CD4-positive, alpha-beta T cell treated with Interleukin-10 for 1 hour (primary cell): ENCODE data around the gene HECTD4.
"Not testable (repeated sequence)": the region's sequence is repeated elsewhere in the genome, so short reads cannot be mapped to it uniquely, and the experiment has no call there.

Source experiments
- DNase-seq: peaks from one replicate; pipeline ENCODE4 v3.0.0-alpha.2; 2020

HECTD4 gene, protein sequence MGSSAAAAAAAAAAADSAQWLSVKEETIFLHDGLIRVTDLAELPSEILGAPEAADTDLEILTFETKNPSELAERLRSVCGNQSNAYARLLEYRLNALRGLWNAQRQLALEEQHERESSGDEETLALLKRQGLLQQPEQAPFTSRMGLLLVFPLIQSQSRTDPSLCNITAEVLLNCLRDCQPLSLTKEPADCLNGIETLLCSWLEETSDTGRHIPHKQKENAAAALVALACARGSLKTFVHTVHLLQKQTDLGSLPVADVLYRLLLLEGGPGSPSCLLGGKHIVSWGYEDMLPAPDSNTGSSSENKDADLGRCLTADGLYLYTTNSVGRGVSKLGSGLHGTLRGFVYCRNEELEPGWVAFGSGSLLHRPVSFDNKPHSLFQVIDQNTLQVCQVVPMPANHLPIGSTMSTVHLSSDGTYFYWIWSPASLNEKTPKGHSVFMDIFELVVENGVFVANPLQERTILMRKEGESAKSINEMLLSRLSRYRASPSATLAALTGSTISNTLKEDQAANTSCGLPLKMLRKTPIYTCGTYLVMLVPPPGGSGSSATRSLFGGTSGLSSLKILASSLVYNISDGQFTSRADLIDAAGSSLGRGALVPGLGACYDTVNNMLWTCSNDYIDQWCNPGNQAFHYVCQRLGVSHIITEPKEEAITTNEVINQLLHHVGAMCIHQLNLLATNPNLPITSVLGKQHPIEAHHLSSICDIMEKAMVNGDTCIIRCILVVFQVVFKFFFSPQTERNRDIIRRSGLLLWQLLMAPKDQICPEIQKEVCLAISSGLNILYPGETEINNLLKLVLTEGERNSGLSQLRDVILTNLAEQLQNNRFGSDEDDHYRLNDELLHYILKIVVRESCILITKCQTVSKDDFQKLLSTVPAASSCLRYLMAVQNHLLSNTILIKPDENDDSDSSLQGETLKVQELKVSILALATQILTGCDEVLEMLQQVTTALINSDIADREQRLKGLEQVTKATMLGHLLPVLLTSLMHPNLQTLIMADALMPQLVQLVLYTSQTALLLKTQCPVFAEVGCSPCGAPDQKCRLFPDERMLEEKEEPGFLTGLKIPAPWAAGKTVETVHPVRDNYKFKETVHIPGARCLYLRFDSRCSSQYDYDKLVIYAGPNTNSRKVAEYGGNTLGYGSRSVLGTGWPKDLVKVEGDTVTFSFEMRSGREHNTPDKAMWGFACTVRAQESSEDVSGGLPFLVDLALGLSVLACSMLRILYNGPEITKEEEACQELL (N-terminal part only)

DNA sequence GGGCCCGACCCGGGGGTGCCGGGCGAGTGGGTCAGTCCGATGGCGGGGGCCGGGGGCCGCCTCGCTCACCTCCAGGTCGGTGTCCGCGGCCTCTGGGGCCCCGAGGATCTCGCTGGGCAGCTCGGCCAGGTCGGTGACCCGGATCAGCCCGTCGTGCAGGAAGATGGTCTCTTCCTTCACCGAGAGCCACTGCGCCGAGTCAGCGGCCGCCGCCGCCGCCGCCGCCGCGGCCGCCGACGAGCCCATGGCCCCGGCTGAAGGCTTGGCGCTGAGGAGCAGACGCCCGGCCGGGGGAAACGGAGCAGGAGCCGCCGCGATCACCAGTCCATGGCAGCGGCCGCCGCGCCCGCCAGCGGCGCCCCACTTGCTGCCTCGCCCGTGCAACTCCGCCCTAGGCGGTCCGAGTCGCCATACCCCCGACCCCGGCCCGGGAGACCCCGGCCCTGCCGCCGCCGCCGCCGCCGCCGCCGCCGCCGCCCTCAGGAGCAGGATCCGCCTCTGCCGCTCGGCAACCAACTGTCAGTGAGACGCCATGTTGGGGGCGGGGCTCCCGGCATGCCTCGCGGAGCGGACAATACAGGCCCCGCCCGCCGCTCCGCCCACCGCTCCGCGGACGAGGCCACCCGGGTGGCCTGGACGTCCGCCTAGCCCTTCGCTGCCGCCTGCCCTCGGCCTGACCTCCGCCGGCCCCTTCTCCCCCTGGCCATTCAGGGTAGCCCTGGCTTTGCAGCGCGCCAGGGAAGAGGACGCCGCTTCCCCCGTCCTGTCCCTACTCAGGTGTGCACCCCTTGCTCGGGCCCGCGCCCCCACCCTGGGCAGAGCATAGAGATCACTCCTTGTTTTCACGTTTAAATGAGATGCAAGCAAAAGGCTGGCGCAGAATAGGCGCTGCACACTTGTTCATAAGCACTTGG is at the start of gene HECTD4:
Gene HECTD4, minus strand, starts transcription at position 549 of the 914 bp plus-strand sequence. Its CDS starts 303 bp downstream, at position 246.
- peak; percentile 91 for DNase-seq

DNA sequence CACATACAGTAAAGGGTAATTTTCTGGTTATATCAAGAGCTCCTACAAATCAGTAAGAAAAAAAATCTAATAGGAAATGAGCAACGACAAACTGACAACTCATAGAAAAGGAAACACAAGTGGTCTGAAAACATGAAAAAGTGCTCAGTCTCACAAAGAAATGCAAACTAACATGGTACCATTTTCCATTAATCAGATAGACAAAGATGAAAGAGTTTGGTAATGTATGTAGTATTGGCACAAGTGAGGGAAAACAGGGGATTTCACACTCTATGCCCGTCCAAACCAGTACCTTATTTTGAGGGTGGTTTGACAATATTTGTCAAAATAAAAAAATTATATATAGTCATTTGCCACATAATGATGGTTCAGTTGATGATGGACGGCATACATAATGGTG is 49.7 kb upstream of the HECTD4 start:
- no peak for DNase-seq

DNA sequence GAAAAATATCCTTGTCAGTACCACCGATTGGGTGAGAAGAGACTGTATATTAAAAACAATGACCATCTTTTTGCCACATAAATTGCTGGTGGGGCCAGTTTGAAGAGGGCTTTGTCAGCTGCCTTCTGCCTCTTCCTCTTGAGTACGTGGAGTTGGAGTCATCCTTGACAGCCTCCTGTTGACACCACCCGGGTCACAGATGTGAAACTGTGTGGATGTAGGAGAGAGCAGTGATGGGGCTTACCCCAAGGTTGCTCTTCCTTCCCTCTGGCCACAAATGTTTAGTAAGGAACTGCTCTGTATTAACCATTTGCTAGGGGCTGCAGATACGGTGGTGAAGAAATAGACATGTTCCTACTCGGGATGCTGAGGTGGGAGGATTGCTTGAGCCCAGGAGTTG is 48.7 kb upstream of the HECTD4 start:
- no peak for DNase-seq

DNA sequence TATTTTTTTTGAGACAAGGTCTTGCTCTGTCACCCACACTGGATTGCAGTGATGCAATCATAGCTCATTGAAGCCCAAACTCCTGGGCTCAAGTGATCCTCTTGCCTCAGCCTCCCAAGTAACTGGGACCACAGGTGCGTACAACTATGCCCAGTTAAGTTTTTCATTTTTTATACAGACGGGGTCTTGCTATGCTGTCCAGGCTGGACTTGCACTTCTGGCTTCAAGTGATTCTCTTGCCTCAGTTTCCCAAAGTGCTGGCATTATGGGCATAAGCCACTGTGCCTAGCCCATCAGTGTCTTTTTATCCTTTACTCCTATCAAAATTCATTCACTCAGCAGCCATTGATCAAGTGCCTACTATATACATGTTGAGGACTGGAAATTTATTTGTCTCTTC is 45.5 kb upstream of the HECTD4 start:
- DNase-seq, result no peak

DNA sequence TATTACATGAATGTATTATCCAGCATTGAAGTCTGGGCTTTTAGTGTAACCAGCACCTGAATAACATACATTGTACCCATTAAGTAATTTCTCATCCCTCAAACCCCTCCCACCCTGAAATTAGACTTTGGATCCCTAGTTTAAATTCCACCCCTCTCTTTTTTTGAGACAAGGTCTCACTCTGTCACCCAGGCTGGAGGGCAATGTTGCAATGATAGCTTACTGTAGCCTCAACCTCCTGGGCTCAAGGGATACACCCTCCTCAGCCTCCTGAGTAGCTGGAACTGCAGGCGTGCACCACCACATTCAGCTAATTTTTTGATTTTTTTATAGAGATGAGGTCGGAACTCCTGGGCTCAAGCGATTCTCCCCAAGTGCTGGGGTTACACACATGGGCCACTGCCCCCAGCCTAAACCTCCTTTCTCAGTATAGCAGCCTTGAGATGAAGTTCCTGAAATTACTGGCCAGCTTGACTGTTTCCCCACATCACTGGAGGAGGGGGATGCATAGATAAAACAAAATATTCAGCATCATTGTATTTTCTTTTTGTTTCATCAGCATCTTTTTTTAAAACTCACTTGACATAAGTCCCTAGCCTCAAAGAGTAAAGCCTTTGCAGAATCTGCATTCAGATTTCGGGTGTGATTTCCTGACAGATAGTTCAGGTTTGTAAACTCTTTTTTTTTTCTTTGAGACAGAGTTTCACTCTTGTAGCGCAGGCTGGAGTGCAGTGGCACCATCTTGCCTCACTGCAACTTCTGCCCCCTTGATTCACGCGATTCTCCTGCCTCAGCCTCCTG is 43.6 kb upstream of the HECTD4 start:
- DNase-seq, result no peak

DNA sequence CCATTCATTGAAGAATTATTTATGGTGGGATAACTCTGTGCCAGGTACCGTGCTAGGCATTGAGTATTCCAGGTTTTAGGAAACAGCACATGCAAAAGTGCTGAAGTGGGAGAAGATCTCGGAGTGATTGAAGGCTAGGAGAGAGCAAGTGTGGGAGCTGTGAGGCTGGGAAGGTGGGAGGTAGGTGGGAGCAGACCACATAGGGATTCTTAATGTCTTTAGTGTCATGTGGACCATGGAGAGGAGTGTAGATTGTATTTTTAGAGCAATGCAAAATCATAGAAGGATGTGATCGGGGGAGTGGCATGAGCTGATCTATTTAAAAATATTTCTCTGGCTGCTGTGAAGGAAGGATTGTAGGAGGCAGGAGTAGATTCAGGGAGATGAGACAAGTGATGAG is 41.9 kb upstream of the HECTD4 start:
- no peak for DNase-seq

DNA sequence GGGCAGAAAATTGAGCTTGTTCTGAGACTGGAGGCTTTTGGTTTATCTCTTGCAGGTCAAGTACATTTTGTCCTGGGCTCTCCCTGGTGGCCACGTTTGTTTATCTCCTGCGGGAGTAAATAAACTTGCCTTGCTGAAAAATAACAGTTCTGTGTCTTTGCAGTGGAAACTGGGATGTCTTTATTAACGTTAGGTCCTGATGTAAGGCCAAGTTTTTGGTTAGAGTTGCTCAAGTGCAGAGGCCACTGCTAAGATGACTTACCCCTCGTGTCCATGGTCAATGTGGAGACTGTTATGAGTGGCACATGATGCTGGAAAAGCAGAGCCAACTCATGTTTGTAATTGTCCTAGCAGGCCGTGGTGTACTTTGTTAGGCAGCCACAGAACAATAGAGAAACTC is 40.3 kb upstream of the HECTD4 start:
- DNase-seq, result no peak

DNA sequence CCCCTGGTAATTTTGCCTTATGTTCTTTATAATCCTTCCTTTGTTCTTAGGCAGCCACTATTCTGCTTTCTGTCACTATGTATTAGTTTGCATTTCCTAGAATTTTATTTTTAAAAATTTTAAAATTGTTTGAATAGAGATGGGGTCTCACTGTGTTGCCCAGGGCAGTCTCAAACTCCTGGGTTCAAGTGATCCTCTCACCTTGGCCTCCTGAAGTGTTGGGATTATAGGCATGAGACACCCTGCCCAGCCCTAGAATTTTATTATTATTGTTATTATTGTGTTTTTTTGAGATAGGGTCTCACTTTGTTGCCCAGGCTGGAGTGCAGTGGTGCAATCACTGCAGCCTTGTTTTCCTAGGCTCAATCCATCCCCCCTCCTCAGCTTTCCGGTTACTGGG is 39.1 kb upstream of the HECTD4 start:
- no peak for DNase-seq

DNA sequence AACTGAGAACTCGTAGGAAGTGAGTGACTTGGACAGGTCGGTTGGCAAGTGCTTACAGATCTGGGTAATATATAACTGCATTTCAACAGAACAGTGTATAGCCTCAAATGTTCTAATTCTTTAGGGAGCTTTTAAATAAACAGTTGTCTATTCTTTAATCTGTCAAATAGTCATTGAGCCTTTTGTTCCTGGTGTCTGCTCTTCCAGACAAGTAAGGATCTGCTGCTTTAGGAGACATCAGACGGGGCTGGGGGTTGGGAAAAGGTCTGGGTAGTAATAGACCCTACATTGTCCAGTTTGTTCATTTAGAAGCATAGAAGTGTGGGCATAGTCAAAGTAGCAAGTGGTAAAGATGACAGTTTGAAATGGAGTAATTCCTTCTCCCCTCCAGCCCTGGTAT is 38.5 kb upstream of the HECTD4 start:
- no peak for DNase-seq

DNA sequence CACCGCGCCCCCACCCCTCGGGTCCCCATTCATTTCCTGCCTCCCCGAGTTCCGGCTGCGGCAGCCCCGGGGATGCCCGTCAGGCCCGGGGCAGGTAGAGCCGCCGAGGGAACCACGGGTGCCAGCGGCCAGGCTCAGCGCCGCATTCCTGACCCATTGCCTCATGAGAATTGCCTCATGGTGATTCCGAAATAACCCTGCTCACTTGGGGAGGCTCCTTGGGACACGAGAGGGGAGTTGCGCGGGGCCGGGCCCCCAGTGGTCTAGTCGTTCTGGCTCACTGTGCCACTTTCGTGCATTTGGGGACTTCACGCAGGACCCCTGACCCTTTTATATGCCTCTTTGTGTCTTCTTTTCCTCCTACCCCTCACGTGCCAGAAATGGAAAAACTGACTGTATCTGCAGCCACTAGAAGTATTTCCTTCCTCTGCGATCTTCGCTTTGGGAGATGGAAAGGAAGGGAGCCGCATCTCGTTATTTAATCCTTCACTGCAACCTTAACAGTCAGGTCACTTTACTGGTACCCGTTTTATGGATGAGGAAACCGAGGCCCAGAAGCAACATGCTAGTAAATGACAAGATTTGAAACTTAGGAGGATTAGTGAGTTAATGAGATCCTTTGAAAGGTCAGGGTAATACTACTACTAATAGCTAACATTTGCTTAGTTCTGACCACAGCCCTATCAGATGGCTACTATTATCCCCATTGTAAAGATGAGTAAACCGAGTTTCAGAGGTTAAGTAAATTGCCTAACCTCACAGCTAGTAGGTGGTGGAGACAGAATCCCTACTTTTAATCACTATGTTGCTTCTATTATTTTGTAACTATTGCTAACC is 37.3 kb upstream of the HECTD4 start:
- DNase-seq, result no peak

DNA sequence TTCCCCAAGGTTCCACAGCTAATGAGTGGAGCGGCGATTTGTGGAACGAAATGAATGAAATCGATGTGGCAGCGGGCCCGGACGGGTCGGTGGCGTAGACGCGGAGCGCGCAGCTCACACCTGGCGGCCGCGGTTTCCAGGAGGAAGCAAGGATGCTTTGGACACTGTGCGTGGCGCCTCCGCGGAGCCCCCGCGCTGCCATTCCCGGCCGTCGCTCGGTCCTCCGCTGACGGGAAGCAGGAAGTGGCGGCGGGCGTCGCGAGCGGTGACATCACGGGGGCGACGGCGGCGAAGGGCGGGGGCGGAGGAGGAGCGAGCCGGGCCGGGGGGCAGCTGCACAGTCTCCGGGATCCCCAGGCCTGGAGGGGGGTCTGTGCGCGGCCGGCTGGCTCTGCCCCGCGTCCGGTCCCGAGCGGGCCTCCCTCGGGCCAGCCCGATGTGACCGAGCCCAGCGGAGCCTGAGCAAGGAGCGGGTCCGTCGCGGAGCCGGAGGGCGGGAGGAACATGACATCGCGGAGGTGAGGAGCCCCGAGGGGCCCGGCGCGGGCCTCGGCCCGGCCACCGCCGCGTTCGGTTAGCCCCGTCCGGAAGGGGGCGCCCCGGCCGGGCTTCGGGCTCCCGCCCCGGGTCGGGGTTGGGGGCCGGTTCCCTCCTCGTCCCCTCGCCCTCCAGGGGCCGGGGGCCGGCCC is 36.5 kb upstream of the HECTD4 start, which contains the start of gene PTPN11:
Gene PTPN11, plus strand, starts transcription at position 340 of the 689 bp plus-strand sequence. Its CDS starts 165 bp downstream, at position 505.
- DNase-seq, result peak; percentile 91

DNA sequence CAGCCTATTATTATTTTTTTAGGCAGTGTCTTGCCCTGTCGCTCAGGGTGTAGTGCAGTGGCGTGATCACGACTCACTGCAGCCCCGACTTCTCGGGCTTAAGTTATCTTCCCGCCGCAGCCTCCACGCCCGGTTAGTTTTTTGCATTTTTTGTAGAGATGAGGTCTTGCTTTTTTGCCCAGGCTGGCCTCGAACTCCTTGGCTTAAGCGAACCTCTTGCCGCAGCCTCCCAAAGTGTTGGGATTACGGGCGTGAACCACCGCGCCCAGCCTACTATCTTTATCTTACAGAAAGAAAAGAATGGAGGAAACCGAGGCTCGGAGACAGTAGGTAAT is 36.0 kb upstream of the HECTD4 start:
- DNase-seq, result no peak

DNA sequence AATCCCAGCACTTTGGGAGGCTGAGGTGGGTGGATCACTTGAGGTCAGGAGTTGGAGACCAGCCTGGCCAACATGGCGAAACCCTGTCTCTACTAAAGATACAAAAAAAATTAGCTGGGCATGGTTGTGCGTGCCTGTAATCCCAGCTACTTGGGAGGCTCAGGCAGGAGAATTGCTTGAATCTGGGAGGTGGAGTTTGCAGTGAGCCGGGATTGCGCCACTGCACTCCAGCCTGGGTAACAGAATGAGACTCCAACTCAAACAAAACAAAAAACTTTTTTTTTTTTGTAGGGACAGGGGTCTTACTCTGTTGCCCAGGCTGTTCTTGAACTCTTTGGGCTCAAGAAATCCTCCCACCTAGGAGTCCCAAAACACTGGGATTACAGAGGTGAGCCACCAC is 33.2 kb upstream of the HECTD4 start:
- not testable (repeated sequence) for DNase-seq

DNA sequence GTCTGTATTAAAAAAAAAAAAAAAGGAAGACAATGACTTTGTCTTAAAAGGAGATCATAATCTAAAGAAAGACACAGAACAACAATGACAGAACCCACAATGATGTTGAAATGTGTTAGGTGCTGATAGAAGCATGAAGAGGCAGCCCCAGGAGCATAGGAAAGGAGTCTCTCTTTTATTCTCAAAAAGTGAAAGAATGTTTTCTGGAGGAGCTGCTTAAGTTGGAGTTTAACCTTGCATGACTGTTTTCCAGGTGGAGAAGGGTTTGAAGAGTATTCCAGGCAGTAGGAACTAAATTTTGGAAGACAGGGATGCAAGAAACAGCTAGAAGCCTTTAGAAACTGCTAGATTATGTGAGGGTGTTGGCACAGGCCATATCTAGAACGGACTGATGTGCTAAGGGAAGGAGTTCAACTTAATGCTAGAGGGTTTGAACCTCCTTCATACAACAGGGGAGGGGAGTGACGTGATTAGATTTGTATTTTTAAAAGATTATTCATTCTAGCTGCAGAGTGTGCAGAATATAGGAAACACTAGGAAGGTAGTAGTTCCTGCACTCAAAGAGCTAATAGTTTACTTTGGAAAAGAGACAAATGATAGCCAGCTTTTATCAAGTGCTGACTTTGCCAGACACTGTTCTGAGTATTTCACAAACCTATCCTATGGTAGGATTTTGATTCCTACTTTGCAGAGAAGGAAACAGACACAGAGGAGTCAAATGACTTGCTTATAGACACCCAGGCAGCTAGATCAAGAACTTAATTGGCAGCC is 31.8 kb upstream of the HECTD4 start:
- no peak for DNase-seq

DNA sequence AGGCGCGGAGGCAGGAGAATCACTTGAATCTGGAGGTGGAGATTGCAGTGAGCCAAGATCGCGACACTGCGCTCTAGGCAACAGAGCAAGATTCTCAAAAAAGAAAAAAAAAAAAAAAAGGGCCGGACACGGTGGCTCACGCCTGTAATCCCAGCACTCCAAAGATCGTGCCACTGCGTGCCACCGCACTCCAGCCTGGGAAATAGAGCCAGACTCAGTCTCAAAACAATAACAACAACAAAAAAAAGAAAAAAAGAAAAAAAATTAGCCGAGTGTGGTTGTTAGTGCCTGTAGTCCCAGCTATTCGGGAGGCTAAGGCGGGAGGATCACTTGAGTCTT is 27.6 kb upstream of the HECTD4 start:
- DNase-seq, result no peak

DNA sequence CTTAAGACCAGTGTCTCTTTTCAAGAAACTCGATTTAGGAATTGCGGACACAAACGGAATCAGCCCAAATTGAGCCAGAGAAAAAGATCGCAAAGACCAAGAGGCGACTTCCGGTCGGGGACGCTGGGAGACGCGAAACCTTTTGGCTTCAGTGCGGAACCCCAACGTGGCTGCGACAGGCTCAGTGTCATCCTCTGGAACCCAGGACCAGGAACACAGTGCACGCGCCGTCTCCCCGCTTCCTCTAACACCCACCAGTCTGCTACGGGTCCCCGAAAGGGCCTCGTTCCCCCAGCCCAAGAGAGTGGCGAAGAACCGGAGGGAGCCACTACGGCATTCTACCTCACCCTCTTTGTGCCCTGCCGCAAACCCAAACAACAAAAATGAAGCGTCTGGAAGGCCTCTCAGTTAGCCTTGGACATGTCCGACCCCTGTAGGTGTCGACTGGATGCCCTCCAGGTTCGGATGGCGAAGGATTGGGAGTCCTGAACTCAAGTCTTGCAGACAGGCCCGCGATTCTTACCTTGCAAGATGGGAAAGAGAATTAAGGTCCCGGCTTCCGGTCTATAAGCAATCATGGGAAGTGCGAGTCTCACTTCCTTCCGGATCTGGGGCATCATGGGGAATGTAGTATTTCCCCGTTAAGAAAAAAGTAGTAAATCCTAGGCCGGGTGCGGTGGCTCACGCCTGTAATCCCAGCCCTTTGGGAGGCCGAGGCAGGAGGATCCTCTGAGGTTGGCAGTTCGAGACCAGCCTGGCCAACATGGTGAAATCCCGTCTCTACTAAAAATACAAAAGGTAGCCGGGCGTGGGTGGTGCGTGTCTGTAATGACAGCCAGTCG is 27.1 kb upstream of the HECTD4 start, which contains the start of gene RPL6:
Gene RPL6, minus strand, starts transcription at position 542 of the 842 bp plus-strand sequence. CDS start 949 bp downstream, outside the sequence.
- DNase-seq, result peak; percentile 89

DNA sequence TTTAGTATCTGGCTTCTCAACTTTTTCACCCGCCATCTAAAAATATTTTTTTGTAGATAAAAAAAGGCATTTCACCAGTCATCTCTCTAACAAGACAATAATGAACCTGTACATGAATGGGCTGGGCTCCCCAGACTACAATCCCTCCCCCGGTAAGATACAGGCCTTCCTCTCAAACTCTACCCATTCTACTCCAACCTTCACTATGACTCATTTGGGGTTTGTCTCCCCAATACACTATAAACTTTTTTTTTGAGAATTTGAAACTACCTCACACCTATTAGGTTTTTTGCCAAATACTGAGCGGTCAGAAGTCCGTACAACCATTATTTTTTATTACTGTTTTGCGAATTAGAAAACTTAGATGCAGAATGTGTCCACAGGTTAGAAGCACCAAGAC is 26.4 kb upstream of the HECTD4 start:
- DNase-seq, result peak; percentile 55

DNA sequence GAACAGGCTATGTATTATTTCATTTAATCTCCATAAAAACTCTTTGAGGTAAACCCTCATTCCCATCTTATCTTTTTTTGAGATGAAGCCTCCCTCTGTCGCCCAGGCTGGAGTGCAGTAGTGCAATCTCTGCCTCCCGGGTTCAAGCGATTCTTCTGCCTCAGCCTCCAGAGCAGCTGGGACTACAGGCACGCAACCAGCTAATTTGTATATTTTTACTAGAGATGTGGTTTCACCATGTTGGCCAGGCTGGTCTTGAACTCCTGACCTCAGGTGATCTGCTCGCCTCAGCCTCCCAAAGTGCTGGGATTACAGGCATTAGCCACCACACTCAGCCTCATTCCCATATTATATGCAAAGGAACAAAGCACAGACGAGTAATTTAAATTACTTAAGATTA is 25.5 kb upstream of the HECTD4 start:
- not testable (repeated sequence) for DNase-seq
